ENCODE results near the gene TMPRSS6. TPM values are rescaled to one million over a fixed set of nuclear protein-coding genes. Genes with fewer than 3 reads are reported as not detected.

The TMPRSS6 gene
- total RNA-seq, 1 experiment from 2014 or later: not detected

- no peaks in the 10 kb centered on the region for H3K36me3 Mint-ChIP-seq (ENCODE audit: insufficient read depth, unreplicated experiment)
- H3K4me3 Mint-ChIP-seq (ENCODE audit: low read depth, unreplicated experiment): no peak overlapping the region
- BruUV-seq (replicated peaks): no TSS peak
- CTCF ChIA-PET: interaction anchor here (0.6 to 0.8 kb wide), 2 partner anchors 10 to 94 kb away, joined by 3 read pairs; no protein-coding TSS in a partner anchor
- intact Hi-C loops (cut with micrococcal nuclease; ENCODE audit: unreplicated experiment): no loop called here
- no peaks in the 10 kb centered on the region for H3K9me3 Mint-ChIP-seq (ENCODE audit: low read depth, unreplicated experiment)
- no peak for TF ChIP-seq CTCF (IDR thresholded peaks at IDR 0.05; ENCODE audit: unreplicated experiment)
- H3K27me3 Mint-ChIP-seq (ENCODE audit: unreplicated experiment): peaks cover 62% of the 10 kb centered on the region
- no peaks in the 10 kb centered on the region for H3K4me1 Mint-ChIP-seq (ENCODE audit: low read depth, unreplicated experiment)
- no peak for DNase-seq
- H3K27ac Mint-ChIP-seq (ENCODE audit: unreplicated experiment): no peak overlapping the region
These were observed 20.1 kb downstream of the TMPRSS6 start for GRCh38 chr22:37089434-37089833.

GRCh38 chr22:37088750-37089408, 20.6 kb downstream of the TMPRSS6 start:
- Mint-ChIP-seq H3K27ac (ENCODE audit: unreplicated experiment) (no peak overlapping the region), H3K36me3 (ENCODE audit: insufficient read depth, unreplicated experiment) (no peaks in the 10 kb centered on the region), H3K9me3 (ENCODE audit: low read depth, unreplicated experiment) (no peaks in the 10 kb centered on the region), H3K27me3 (ENCODE audit: unreplicated experiment) (peaks cover 62% of the 10 kb centered on the region), H3K4me1 (ENCODE audit: low read depth, unreplicated experiment) (no peaks in the 10 kb centered on the region), H3K4me3 (ENCODE audit: low read depth, unreplicated experiment) (no peak overlapping the region)
- CTCF ChIA-PET: interaction anchor here (0.6 to 0.8 kb wide), 5 partner anchors 9 to 1116 kb away, joined by 3 to 4 read pairs (median 3); no protein-coding TSS in a partner anchor
- intact Hi-C loops (cut with micrococcal nuclease; ENCODE audit: unreplicated experiment): no loop called here
- no TSS peak for BruUV-seq (replicated peaks)
- DNase-seq: no peak
- TF ChIP-seq CTCF (IDR thresholded peaks at IDR 0.05; ENCODE audit: unreplicated experiment): no peak

GRCh38 chr22:37088108-37088605, 21.4 kb downstream of the TMPRSS6 start:
- BruUV-seq (replicated peaks): no TSS peak
- DNase-seq: peak; percentile 21
- no peaks in the 10 kb centered on the region for H3K36me3 Mint-ChIP-seq (ENCODE audit: insufficient read depth, unreplicated experiment)
- intact Hi-C loops (cut with micrococcal nuclease; ENCODE audit: unreplicated experiment): no loop called here
- no peaks in the 10 kb centered on the region for H3K4me1 Mint-ChIP-seq (ENCODE audit: low read depth, unreplicated experiment)
- H3K4me3 Mint-ChIP-seq (ENCODE audit: low read depth, unreplicated experiment): no peak overlapping the region
- TF ChIP-seq CTCF (IDR thresholded peaks at IDR 0.05; ENCODE audit: unreplicated experiment): no peak
- no peaks in the 10 kb centered on the region for H3K9me3 Mint-ChIP-seq (ENCODE audit: low read depth, unreplicated experiment)
- no peak overlapping the region for H3K27ac Mint-ChIP-seq (ENCODE audit: unreplicated experiment)
- peaks cover 67% of the 10 kb centered on the region for H3K27me3 Mint-ChIP-seq (ENCODE audit: unreplicated experiment)
- CTCF ChIA-PET: interaction anchor here (0.7 kb wide), 3 partner anchors 33 to 1116 kb away, joined by 3 to 4 read pairs (median 3); no protein-coding TSS in a partner anchor

- Mint-ChIP-seq H3K27ac (ENCODE audit: unreplicated experiment) (no peak overlapping the region), H3K9me3 (ENCODE audit: low read depth, unreplicated experiment) (no peaks in the 10 kb centered on the region), H3K4me3 (ENCODE audit: low read depth, unreplicated experiment) (no peak overlapping the region), H3K4me1 (ENCODE audit: low read depth, unreplicated experiment) (no peaks in the 10 kb centered on the region), H3K27me3 (ENCODE audit: unreplicated experiment) (peaks cover 86% of the 10 kb centered on the region), H3K36me3 (ENCODE audit: insufficient read depth, unreplicated experiment) (no peaks in the 10 kb centered on the region)
- no peak for TF ChIP-seq CTCF (IDR thresholded peaks at IDR 0.05; ENCODE audit: unreplicated experiment)
- CTCF ChIA-PET: no interaction called here
- no TSS peak for BruUV-seq (replicated peaks)
- intact Hi-C loops (cut with micrococcal nuclease; ENCODE audit: unreplicated experiment): no loop called here
- no peak for DNase-seq
These were observed 23.3 kb downstream of the TMPRSS6 start for GRCh38 chr22:37086184-37086583.

Measured in Calu3 (cell line).